OCI-M2 (cell line): ENCODE data around the gene FUNDC2.
A peak's percentile ranks its signal among the peaks of the same experiment; 100 is the strongest.
"Not testable (repeated sequence)": the region's sequence is repeated elsewhere in the genome, so short reads cannot be mapped to it uniquely, and the experiment has no call there.

ENCODE experiments used
- DNase-seq: peaks from one replicate; lab custom pipeline; 2025; ENCODE audit not compliant: unreplicated experiment; lab: John Stamatoyannopoulos, UW

Gene FUNDC2

GRCh38 chrX:155026727-155027508 is at the start of gene FUNDC2:
FUNDC2 (plus strand) TSS chrX:155026844; CDS start chrX:155026939, 95 bp downstream.
- peak; percentile 48 for DNase-seq

GRCh38 chrX:154979629-154980028 is 47.0 kb upstream of the FUNDC2 start:
- no peak for DNase-seq

GRCh38 chrX:154980330-154981115 is 46.1 kb upstream of the FUNDC2 start:
- DNase-seq: peak; percentile 26

GRCh38 chrX:154981116-154981411 is 45.6 kb upstream of the FUNDC2 start:
- DNase-seq: no peak

GRCh38 chrX:154986826-154987575 is 39.6 kb upstream of the FUNDC2 start:
- DNase-seq: no peak

- no peak for DNase-seq
These were observed 38.7 kb upstream of the FUNDC2 start for GRCh38 chrX:154987940-154988339.

- no peak for DNase-seq
These were observed 37.9 kb upstream of the FUNDC2 start for GRCh38 chrX:154988719-154989118.

- no peak for DNase-seq
These were observed 36.1 kb upstream of the FUNDC2 start for GRCh38 chrX:154990496-154990895.

GRCh38 chrX:154991039-154991438 is 35.6 kb upstream of the FUNDC2 start:
- DNase-seq: no peak

- DNase-seq: no peak
These were observed 35.2 kb upstream of the FUNDC2 start for GRCh38 chrX:154991476-154991875.

- DNase-seq: no peak
These were observed 28.3 kb upstream of the FUNDC2 start for GRCh38 chrX:154998204-154998880.

GRCh38 chrX:155000841-155001240 is 25.8 kb upstream of the FUNDC2 start:
- no peak for DNase-seq

- no peak for DNase-seq
These were observed 24.8 kb upstream of the FUNDC2 start for GRCh38 chrX:155001873-155002272.

GRCh38 chrX:155005190-155005589 is 21.5 kb upstream of the FUNDC2 start:
- DNase-seq: no peak

- DNase-seq: not testable (repeated sequence)
These were observed 20.3 kb upstream of the FUNDC2 start for GRCh38 chrX:155006379-155006778.

GRCh38 chrX:155006913-155007671 is 19.6 kb upstream of the FUNDC2 start:
- DNase-seq: not testable (repeated sequence)

- DNase-seq: not testable (repeated sequence)
These were observed 18.1 kb upstream of the FUNDC2 start for GRCh38 chrX:155008578-155008977.

- no peak for DNase-seq
These were observed 16.6 kb upstream of the FUNDC2 start for GRCh38 chrX:155009994-155010472.

GRCh38 chrX:155020591-155020990 is 6.1 kb upstream of the FUNDC2 start:
- DNase-seq: no peak

- DNase-seq: no peak
These were observed 4.1 kb upstream of the FUNDC2 start, which contains the start of gene F8 for GRCh38 chrX:155022585-155022984. F8 (minus strand) TSS chrX:155022723; CDS start chrX:155022552, 171 bp downstream.
